ENCODE data around the gene CCDC195.

- TF ChIP-seq EZH2 (IDR thresholded peaks at IDR 0.05; ENCODE audit: borderline replicate concordance, low read depth, low read length, severe bottlenecking), result no peak
- no peak for TF ChIP-seq CTCF (IDR thresholded peaks at IDR 0.05; ENCODE audit: borderline replicate concordance, extremely low read depth, low read length, poor library complexity, severe bottlenecking)
Measured at GRCh38 chr2:224689539-224689938, 26.6 kb downstream of the CCDC195 start.

Data from DND-41 (cell line).